Activated T-cell treated with anti-CD3 and anti-CD28 coated beads, Interleukin-2, amount 50 U/mL, for 24 hours (primary cell): Measurements from ENCODE around the gene CST3.

Experiments
- DNase-seq: peaks from one replicate; pipeline ENCODE4 v3.0.0-alpha.2; 2020
- H3K27ac Mint-ChIP-seq: 2 replicates; pipeline ENCODE4 v1.8.0; 2020; ENCODE audit warnings: mild to moderate bottlenecking, mixed read lengths
- H3K27me3 Mint-ChIP-seq: 2 replicates; pipeline ENCODE4 v1.8.0; 2020; ENCODE audit warnings: mixed read lengths
- H3K36me3 Mint-ChIP-seq: 2 replicates; pipeline ENCODE4 v1.8.0; 2020; ENCODE audit warnings: low read depth, mixed read lengths
- H3K4me1 Mint-ChIP-seq: 2 replicates; pipeline ENCODE4 v1.8.0; 2020; ENCODE audit warnings: low read depth, mixed read lengths
- H3K4me3 Mint-ChIP-seq: 2 replicates; pipeline ENCODE4 v1.8.0; 2020; ENCODE audit warnings: mild to moderate bottlenecking, moderate library complexity, mixed read lengths
- H3K9me3 Mint-ChIP-seq: 2 replicates; pipeline ENCODE4 v1.8.0; 2020; ENCODE audit warnings: mixed read lengths

The CST3 gene

GRCh38 chr20:23614163-23614562 is 23.6 kb downstream of the CST3 start:
- Mint-ChIP-seq H3K36me3 (no peaks in the 10 kb centered on the region), H3K27me3 (peaks cover 8% of the 10 kb centered on the region), H3K4me1 (no peaks in the 10 kb centered on the region), H3K4me3 (no peak overlapping the region), H3K9me3 (no peaks in the 10 kb centered on the region), H3K27ac (no peak overlapping the region)
- no peak for DNase-seq

GRCh38 chr20:23613676-23614075 is 24.1 kb downstream of the CST3 start:
- H3K27me3 Mint-ChIP-seq, result peaks cover 8% of the 10 kb centered on the region
- no peaks in the 10 kb centered on the region for H3K9me3 Mint-ChIP-seq
- H3K4me3 Mint-ChIP-seq, result no peak overlapping the region

GRCh38 chr20:23612396-23612795 is 25.4 kb downstream of the CST3 start:
- Mint-ChIP-seq H3K27ac (no peak overlapping the region), H3K9me3 (no peaks in the 10 kb centered on the region), H3K27me3 (peaks cover 3% of the 10 kb centered on the region), H3K4me3 (no peak overlapping the region), H3K4me1 (no peaks in the 10 kb centered on the region), H3K36me3 (no peaks in the 10 kb centered on the region)
- no peak for DNase-seq

More at GRCh38 chr20:23613676-23614075, 24.1 kb downstream of the CST3 start:
- no peaks in the 10 kb centered on the region for H3K36me3 Mint-ChIP-seq
- DNase-seq, result no peak
- no peaks in the 10 kb centered on the region for H3K4me1 Mint-ChIP-seq
- H3K27ac Mint-ChIP-seq, result no peak overlapping the region

- H3K27ac Mint-ChIP-seq, result no peak overlapping the region
- H3K36me3 Mint-ChIP-seq, result no peaks in the 10 kb centered on the region
- H3K9me3 Mint-ChIP-seq, result no peaks in the 10 kb centered on the region
- DNase-seq, result no peak
- peaks cover 4% of the 10 kb centered on the region for H3K4me1 Mint-ChIP-seq
- no peak overlapping the region for H3K4me3 Mint-ChIP-seq
- H3K27me3 Mint-ChIP-seq, result peaks cover 9% of the 10 kb centered on the region
Measured at GRCh38 chr20:23609486-23610109, 28.2 kb downstream of the CST3 start.

GRCh38 chr20:23608251-23608846 is 29.4 kb downstream of the CST3 start:
- Mint-ChIP-seq H3K4me3 (no peak overlapping the region), H3K4me1 (peaks cover 4% of the 10 kb centered on the region), H3K27me3 (peaks cover 11% of the 10 kb centered on the region), H3K27ac (no peak overlapping the region), H3K36me3 (no peaks in the 10 kb centered on the region), H3K9me3 (no peaks in the 10 kb centered on the region)
- DNase-seq, result no peak

GRCh38 chr20:23607497-23608245 is 30.1 kb downstream of the CST3 start:
- Mint-ChIP-seq H3K36me3 (no peaks in the 10 kb centered on the region), H3K27ac (no peak overlapping the region), H3K4me1 (peaks cover 4% of the 10 kb centered on the region), H3K9me3 (no peaks in the 10 kb centered on the region), H3K27me3 (peaks cover 12% of the 10 kb centered on the region), H3K4me3 (no peak overlapping the region)
- no peak for DNase-seq

GRCh38 chr20:23606652-23607049 is 31.1 kb downstream of the CST3 start:
- peak; percentile 80 for DNase-seq
- no peaks in the 10 kb centered on the region for H3K36me3 Mint-ChIP-seq
- no peak overlapping the region for H3K27ac Mint-ChIP-seq
- H3K27me3 Mint-ChIP-seq, result peaks cover 13% of the 10 kb centered on the region
- H3K4me3 Mint-ChIP-seq, result no peak overlapping the region
- H3K4me1 Mint-ChIP-seq, result peaks cover 4% of the 10 kb centered on the region
- no peaks in the 10 kb centered on the region for H3K9me3 Mint-ChIP-seq

- peaks cover 4% of the 10 kb centered on the region for H3K4me1 Mint-ChIP-seq
- H3K4me3 Mint-ChIP-seq, result no peak within 1 kb of the TSS
- no peaks in the 10 kb centered on the region for H3K36me3 Mint-ChIP-seq
- DNase-seq, result no peak
- H3K9me3 Mint-ChIP-seq, result no peaks in the 10 kb centered on the region
- no peak within 1 kb of the TSS for H3K27ac Mint-ChIP-seq
- H3K27me3 Mint-ChIP-seq, result peaks cover 13% of the 10 kb centered on the region
Measured at GRCh38 chr20:23605867-23606651, 31.7 kb downstream of the CST3 start, which contains the start of gene CST9. Gene CST9 (minus strand): TSS chr20:23605917. CDS start chr20:23605864, 53 bp downstream.

- H3K9me3 Mint-ChIP-seq, result no peaks in the 10 kb centered on the region
- no peak overlapping the region for H3K4me3 Mint-ChIP-seq
- peaks cover 4% of the 10 kb centered on the region for H3K4me1 Mint-ChIP-seq
- no peak overlapping the region for H3K27ac Mint-ChIP-seq
- H3K36me3 Mint-ChIP-seq, result no peaks in the 10 kb centered on the region
- peaks cover 13% of the 10 kb centered on the region for H3K27me3 Mint-ChIP-seq
- DNase-seq, result no peak
Measured at GRCh38 chr20:23604306-23604705, 33.4 kb downstream of the CST3 start.

- H3K36me3 Mint-ChIP-seq, result no peaks in the 10 kb centered on the region
- H3K4me3 Mint-ChIP-seq, result no peak overlapping the region
- H3K9me3 Mint-ChIP-seq, result no peaks in the 10 kb centered on the region
- no peak overlapping the region for H3K27ac Mint-ChIP-seq
- peaks cover 13% of the 10 kb centered on the region for H3K27me3 Mint-ChIP-seq
- H3K4me1 Mint-ChIP-seq, result peaks cover 4% of the 10 kb centered on the region
- DNase-seq, result no peak
Measured at GRCh38 chr20:23603321-23603720, 34.4 kb downstream of the CST3 start.

GRCh38 chr20:23602699-23603098 is 35.1 kb downstream of the CST3 start:
- Mint-ChIP-seq H3K4me3 (no peak overlapping the region), H3K4me1 (peaks cover 4% of the 10 kb centered on the region), H3K27ac (no peak overlapping the region)

GRCh38 chr20:23602241-23602640 is 35.5 kb downstream of the CST3 start:
- H3K4me3 Mint-ChIP-seq, result no peak overlapping the region
- DNase-seq, result no peak
- peaks cover 4% of the 10 kb centered on the region for H3K4me1 Mint-ChIP-seq
- H3K27me3 Mint-ChIP-seq, result peaks cover 11% of the 10 kb centered on the region
- no peaks in the 10 kb centered on the region for H3K36me3 Mint-ChIP-seq
- no peak overlapping the region for H3K27ac Mint-ChIP-seq
- H3K9me3 Mint-ChIP-seq, result no peaks in the 10 kb centered on the region

More at GRCh38 chr20:23602699-23603098, 35.1 kb downstream of the CST3 start:
- Mint-ChIP-seq H3K36me3 (no peaks in the 10 kb centered on the region), H3K27me3 (peaks cover 13% of the 10 kb centered on the region), H3K9me3 (no peaks in the 10 kb centered on the region)
- DNase-seq, result no peak

- Mint-ChIP-seq H3K4me3 (no peak overlapping the region), H3K9me3 (no peaks in the 10 kb centered on the region), H3K27ac (no peak overlapping the region), H3K4me1 (peaks cover 1% of the 10 kb centered on the region), H3K27me3 (peaks cover 7% of the 10 kb centered on the region), H3K36me3 (no peaks in the 10 kb centered on the region)
- no peak for DNase-seq
Measured at GRCh38 chr20:23601715-23602114, 36.0 kb downstream of the CST3 start.

- Mint-ChIP-seq H3K36me3 (no peaks in the 10 kb centered on the region), H3K4me1 (no peaks in the 10 kb centered on the region), H3K4me3 (no peak overlapping the region), H3K27ac (no peak overlapping the region), H3K27me3 (peaks cover 2% of the 10 kb centered on the region), H3K9me3 (no peaks in the 10 kb centered on the region)
- no peak for DNase-seq
Measured at GRCh38 chr20:23598481-23598880, 39.3 kb downstream of the CST3 start.
